Measurements from ENCODE around the gene AMN.

AMN gene

DNA sequence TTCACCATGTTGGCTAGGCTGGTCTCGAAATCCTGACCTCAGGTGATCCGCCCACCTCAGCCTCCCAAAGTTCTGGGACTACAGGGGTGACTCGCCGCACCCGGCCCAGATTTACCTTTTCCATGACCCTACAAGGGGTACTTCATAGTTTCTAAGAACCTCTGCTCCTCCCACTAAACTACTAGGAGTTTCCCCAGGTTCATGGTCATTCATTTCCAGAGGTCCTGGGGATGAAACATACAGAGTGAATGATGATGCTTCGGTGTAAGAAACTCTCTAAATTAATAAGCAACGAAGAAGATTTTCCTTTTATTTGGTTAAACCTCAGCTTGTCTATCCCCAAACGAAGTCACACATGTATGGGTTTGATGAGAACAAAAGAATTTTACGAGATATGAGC is 56.9 kb downstream of the AMN start:
- TF ChIP-seq, protein P1, sequence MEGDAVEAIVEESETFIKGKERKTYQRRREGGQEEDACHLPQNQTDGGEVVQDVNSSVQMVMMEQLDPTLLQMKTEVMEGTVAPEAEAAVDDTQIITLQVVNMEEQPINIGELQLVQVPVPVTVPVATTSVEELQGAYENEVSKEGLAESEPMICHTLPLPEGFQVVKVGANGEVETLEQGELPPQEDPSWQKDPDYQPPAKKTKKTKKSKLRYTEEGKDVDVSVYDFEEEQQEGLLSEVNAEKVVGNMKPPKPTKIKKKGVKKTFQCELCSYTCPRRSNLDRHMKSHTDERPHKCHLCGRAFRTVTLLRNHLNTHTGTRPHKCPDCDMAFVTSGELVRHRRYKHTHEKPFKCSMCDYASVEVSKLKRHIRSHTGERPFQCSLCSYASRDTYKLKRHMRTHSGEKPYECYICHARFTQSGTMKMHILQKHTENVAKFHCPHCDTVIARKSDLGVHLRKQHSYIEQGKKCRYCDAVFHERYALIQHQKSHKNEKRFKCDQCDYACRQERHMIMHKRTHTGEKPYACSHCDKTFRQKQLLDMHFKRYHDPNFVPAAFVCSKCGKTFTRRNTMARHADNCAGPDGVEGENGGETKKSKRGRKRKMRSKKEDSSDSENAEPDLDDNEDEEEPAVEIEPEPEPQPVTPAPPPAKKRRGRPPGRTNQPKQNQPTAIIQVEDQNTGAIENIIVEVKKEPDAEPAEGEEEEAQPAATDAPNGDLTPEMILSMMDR (IDR thresholded peaks at IDR 0.05; ENCODE audit: borderline replicate concordance, insufficient read depth, low read depth, low read length), result no peak
- H3K4me3 ChIP-seq (ENCODE audit: low read depth, low read length), result no peak overlapping the region

DNA sequence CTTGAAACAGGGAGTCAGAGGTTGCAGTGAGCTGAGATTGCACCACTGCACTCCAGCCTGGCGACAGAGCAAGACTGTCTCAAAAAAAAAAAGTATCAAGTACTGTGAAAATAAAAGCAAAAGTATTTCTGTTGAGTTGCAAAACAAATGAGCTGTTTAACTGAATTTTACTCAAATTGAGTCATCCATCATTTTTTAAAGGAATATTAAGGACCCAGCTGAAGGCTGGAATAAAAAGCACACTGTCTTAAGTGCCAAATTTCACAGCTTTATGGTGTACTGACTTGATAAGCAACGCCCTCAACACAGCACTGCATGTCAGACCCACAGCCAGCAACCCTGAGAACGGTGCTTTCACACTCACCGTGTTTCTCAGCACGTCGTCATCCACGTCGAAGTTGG is 57.9 kb downstream of the AMN start:
- TF ChIP-seq, protein P1 (IDR thresholded peaks at IDR 0.05; ENCODE audit: borderline replicate concordance, insufficient read depth, low read depth, low read length), result no peak
- H3K4me3 ChIP-seq (ENCODE audit: low read depth, low read length), result no peak overlapping the region

All from GM12875 (cell line).